ENCODE results near the gene IGFBP6. TPM values are rescaled to one million over a fixed set of nuclear protein-coding genes. Genes with fewer than 3 reads are reported as not detected.
"Not testable (repeated sequence)": the region's sequence is repeated elsewhere in the genome, so short reads cannot be mapped to it uniquely, and the experiment has no call there.

IGFBP6 gene
- total RNA-seq, 4 donors from 2014 or later: 76.6 to 363 (median 186) TPM

DNA sequence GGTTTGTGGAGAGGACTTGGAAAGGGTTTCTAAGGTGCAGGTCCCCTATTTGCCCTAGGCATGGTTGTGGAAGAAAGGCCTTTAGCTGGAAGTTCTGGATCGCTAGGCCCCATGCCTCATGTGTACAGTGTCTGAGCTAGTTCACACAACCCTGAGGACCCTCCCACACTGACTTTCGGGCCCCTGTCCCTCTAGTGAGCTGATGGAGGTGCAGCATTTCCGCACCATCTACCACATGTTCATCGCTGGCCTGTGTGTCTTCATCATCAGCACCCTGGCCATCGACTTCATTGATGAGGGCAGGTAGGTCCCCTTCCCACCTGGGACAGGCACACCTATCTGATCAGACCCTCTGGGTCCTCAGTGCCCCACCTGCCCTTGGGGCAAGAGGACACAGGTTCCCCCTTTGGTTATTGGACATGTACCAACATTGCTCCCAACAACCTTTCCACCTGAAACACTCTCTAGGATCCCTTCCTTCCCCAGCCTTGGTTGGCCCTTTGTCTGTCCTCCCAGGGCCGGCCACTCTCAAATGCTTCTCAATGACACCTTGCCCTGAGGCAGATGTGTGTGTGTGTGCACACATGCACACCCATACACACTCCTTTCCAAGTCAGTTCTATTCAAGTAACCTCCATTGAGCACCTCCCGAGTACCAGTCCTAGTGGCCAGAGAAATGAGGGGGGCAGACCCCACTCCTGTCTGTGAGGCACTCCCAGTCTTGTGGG lies 8.4 kb downstream of the IGFBP6 start:
- no peaks in the 10 kb centered on the region for H3K27me3 ChIP-seq
- H3K36me3 ChIP-seq: no peaks in the 10 kb centered on the region
- no peak for TF ChIP-seq POLR2A (IDR thresholded peaks at IDR 0.05)
- TF ChIP-seq, protein P1, sequence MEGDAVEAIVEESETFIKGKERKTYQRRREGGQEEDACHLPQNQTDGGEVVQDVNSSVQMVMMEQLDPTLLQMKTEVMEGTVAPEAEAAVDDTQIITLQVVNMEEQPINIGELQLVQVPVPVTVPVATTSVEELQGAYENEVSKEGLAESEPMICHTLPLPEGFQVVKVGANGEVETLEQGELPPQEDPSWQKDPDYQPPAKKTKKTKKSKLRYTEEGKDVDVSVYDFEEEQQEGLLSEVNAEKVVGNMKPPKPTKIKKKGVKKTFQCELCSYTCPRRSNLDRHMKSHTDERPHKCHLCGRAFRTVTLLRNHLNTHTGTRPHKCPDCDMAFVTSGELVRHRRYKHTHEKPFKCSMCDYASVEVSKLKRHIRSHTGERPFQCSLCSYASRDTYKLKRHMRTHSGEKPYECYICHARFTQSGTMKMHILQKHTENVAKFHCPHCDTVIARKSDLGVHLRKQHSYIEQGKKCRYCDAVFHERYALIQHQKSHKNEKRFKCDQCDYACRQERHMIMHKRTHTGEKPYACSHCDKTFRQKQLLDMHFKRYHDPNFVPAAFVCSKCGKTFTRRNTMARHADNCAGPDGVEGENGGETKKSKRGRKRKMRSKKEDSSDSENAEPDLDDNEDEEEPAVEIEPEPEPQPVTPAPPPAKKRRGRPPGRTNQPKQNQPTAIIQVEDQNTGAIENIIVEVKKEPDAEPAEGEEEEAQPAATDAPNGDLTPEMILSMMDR (IDR thresholded peaks at IDR 0.05): no peak
- intact Hi-C loops (cut with DNase I): no loop called here
- WGBS, 2 donors: 88 to 90% methylated on average over 7 of the region's 7 CpGs
- H3K27ac ChIP-seq: no peak overlapping the region
- no peaks in the 10 kb centered on the region for H3K9me3 ChIP-seq
- H3K4me3 ChIP-seq (replicated peaks in 1 of 3): no peak overlapping the region
- no peaks in the 10 kb centered on the region for H3K4me1 ChIP-seq
- DNase-seq: no peak

DNA sequence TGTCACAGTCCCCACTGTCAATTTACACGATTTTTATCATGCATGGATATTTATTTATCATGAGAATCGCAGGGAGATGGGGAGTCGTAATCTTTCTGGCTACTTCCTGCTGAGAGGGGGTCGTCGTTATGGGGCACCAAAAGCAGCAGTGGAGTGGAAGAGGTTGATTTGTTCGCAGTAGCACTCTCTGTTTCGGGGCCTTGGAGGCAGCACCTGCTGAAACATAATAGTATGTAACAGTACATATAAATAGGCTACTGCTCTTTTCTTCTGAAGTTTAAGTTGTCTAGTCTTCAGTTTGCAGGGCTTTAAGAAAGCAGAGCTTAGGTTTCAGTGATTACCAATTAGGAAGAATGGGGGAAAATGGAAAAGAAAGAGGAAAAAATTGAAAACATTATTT lies 9.7 kb downstream of the IGFBP6 start:
- Histone ChIP-seq H3K27me3 (no peaks in the 10 kb centered on the region), H3K9me3 (no peaks in the 10 kb centered on the region), H3K4me3 (replicated peaks in 1 of 3) (no peak overlapping the region), H3K36me3 (no peaks in the 10 kb centered on the region), H3K4me1 (no peaks in the 10 kb centered on the region), H3K27ac (no peak overlapping the region)
- TF ChIP-seq, protein P1 (IDR thresholded peaks at IDR 0.05): no peak
- no peak for TF ChIP-seq POLR2A (IDR thresholded peaks at IDR 0.05)
- whole genome bisulfite sequencing, 2 donors: 62 to 64% methylated on average over 7 of the region's 7 CpGs
- intact Hi-C loops (cut with DNase I): no loop called here
- no peak for DNase-seq

DNA sequence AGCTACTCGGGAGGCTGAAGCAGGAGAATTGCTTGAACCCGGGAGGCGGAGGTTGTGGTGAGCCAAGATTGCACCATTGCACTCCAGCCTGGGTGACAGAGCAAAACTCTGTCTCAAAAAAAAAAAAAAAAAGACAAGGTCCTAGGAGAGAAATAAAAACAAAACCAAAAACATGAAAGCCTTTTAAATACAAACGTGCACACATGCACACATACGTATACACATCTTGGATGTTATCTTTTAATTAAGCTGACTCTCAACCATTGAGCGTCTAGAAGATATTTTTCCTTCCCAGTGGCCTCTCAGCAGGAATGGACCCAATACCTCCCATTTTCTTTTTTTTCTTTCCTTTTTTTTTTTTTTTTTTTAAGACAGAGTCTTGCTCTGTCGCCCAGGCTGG lies 15.0 kb downstream of the IGFBP6 start:
- intact Hi-C loops (cut with DNase I); DNase-seq; H3K4me1 ChIP-seq; H3K9me3 ChIP-seq; H3K27me3 ChIP-seq; H3K36me3 ChIP-seq; H3K27ac ChIP-seq; H3K4me3 ChIP-seq (replicated peaks in 1 of 3): not testable (repeated sequence)
- 89 to 91% methylated on average over 7 of the region's 7 CpGs for WGBS, 2 donors

DNA sequence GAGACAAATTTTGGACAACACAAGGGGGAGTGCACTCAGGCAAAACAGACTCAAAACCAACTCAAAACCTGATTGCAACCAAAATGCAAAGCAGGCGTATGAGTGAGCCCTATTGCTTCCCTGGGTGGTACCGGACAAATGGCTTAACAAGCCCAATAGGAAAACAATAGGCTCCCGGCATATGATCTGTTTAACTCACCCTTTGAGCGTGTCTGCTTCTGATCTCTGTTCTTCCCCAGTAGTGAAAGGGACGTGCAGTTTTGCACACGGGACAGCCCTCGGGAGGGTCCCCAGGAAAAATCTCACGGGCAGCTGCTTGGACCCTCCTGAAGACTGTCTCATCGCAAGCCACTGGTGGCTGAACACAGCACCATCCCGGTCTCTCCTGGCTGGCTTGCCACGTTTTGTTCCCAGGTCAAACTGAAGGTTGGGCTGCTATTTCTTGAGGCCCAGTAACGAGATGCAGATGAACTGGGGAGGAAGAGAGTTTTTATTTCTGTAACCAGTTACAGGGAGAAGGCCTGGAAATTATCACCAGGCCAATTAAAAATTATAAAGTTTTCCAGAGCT lies 15.8 kb downstream of the IGFBP6 start:
- TF ChIP-seq POLR2A (IDR thresholded peaks at IDR 0.05): no peak
- TF ChIP-seq, protein P1 (IDR thresholded peaks at IDR 0.05): no peak
- no peak overlapping the region for H3K4me3 ChIP-seq (replicated peaks in 1 of 3)
- H3K4me1 ChIP-seq: peaks cover 0 to 6% of the 10 kb centered on the region in 2 donors
- no peaks in the 10 kb centered on the region for H3K27me3 ChIP-seq
- no peaks in the 10 kb centered on the region for H3K9me3 ChIP-seq
- no peaks in the 10 kb centered on the region for H3K36me3 ChIP-seq
- intact Hi-C loops (cut with DNase I): no loop called here
- no peak overlapping the region for H3K27ac ChIP-seq
- DNase-seq: no peak
- 89 to 93% methylated on average over 12 of the region's 12 CpGs for WGBS, 2 donors

DNA sequence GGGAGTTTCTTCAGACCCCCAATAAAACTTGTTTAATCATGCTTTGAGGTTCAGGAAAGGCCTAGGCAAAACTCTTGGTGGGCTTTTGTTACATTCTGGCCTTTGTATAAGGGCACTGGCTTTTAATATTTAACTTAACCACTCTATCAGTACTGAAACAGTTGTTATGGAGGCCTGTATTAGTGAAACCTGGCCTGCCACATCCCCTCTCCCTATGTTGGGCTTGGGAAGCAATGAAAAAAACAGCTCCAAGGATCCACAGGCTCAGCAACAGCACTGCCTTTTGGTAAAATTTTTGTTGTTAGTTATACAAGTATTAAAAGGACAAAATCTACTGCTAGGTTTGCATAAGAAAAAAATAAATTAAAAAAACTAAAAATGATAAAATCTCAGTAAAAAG lies 16.5 kb downstream of the IGFBP6 start:
- no peaks in the 10 kb centered on the region for H3K36me3 ChIP-seq
- intact Hi-C loops (cut with DNase I): no loop called here
- H3K27ac ChIP-seq: no peak overlapping the region

More for the DNA sequence above, 16.5 kb downstream of the IGFBP6 start:
- DNase-seq: no peak
- Histone ChIP-seq H3K27me3 (no peaks in the 10 kb centered on the region), H3K9me3 (no peaks in the 10 kb centered on the region), H3K4me1 (peaks cover 0 to 6% of the 10 kb centered on the region in 2 donors), H3K4me3 (replicated peaks in 1 of 3) (no peak overlapping the region)
- TF ChIP-seq POLR2A (IDR thresholded peaks at IDR 0.05): no peak
- TF ChIP-seq, protein P1 (IDR thresholded peaks at IDR 0.05): no peak

All from thyroid gland (tissue), 4 donors.